Chondrocyte (in vitro differentiated cells): Measurements from ENCODE around the gene MYBPHL. TPM values are rescaled to one million over a fixed set of nuclear protein-coding genes. Genes with fewer than 3 reads are reported as not detected.

Experiments
- DNase-seq: peaks from one replicate; pipeline ENCODE4 v3.0.0; 2021; ENCODE audit warnings: mixed read lengths, low spot score
- H3K27ac Mint-ChIP-seq: one replicate; pipeline ENCODE4 v1.8.0; 2021; ENCODE audit warnings: mild to moderate bottlenecking, moderate library complexity, mixed read lengths; ENCODE audit not compliant: unreplicated experiment
- H3K27me3 Mint-ChIP-seq: 2 replicates; pipeline ENCODE4 v1.8.0; 2021; ENCODE audit warnings: low read depth, mixed read lengths
- H3K36me3 Mint-ChIP-seq: 2 replicates; pipeline ENCODE4 v1.8.0; 2021; ENCODE audit warnings: low read depth, mixed read lengths
- H3K4me1 Mint-ChIP-seq: 2 replicates; pipeline ENCODE4 v1.8.0; 2021; ENCODE audit warnings: low read depth, mild to moderate bottlenecking, mixed read lengths
- H3K4me3 Mint-ChIP-seq: one replicate; pipeline ENCODE4 v1.8.0; 2021; ENCODE audit warnings: mild to moderate bottlenecking, moderate library complexity, mixed read lengths; ENCODE audit not compliant: unreplicated experiment
- H3K9me3 Mint-ChIP-seq: 2 replicates; pipeline ENCODE4 v1.8.0; 2021; ENCODE audit warnings: low read depth, mixed read lengths
- total RNA-seq: library from RNA; stranded (reverse); gene quantifications from 3 replicates; pipeline ENCODE4 v1.2.1, GENCODE V29; 2021
- TF ChIP-seq, protein P1 (sequence below): fragments of 200-600 bp; sonication (generic); IDR thresholded peaks from 2 replicates; pipeline ENCODE4 v1.5.0; 2021; ENCODE audit warnings: antibody characterized with exemption, mild to moderate bottlenecking, moderate library complexity

Gene MYBPHL
- total RNA-seq, 1 donor from 2014 or later = not detected

DNA sequence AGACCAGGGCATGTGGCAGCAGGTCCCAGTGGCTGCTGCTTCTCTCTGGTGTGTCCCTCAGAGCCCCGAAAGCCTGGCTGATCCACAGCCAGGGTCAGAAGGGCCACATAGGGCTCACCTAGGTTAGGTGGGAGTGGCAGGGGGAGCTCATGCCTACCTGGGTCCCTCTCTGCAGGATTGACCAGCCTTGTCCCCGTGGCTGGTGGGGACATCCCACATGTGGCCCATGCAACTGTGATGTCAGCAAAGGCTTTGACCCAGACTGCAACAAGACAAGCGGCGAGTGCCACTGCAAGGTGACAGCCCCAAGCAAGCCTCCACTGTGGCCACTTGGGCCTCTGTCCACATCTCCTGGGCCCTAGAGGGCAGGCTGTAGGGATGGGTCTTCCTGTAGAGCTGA is 41.8 kb downstream of the MYBPHL start:
- H3K27ac Mint-ChIP-seq = no peak overlapping the region
- peaks cover 5% of the 10 kb centered on the region for H3K36me3 Mint-ChIP-seq
- H3K27me3 Mint-ChIP-seq = no peaks in the 10 kb centered on the region
- no peak for DNase-seq
- no peaks in the 10 kb centered on the region for H3K9me3 Mint-ChIP-seq
- H3K4me1 Mint-ChIP-seq = peaks cover 15% of the 10 kb centered on the region
- TF ChIP-seq, protein P1, sequence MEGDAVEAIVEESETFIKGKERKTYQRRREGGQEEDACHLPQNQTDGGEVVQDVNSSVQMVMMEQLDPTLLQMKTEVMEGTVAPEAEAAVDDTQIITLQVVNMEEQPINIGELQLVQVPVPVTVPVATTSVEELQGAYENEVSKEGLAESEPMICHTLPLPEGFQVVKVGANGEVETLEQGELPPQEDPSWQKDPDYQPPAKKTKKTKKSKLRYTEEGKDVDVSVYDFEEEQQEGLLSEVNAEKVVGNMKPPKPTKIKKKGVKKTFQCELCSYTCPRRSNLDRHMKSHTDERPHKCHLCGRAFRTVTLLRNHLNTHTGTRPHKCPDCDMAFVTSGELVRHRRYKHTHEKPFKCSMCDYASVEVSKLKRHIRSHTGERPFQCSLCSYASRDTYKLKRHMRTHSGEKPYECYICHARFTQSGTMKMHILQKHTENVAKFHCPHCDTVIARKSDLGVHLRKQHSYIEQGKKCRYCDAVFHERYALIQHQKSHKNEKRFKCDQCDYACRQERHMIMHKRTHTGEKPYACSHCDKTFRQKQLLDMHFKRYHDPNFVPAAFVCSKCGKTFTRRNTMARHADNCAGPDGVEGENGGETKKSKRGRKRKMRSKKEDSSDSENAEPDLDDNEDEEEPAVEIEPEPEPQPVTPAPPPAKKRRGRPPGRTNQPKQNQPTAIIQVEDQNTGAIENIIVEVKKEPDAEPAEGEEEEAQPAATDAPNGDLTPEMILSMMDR = no peak
- H3K4me3 Mint-ChIP-seq = no peak overlapping the region

GRCh38 chr1:109264379-109264755 is 42.4 kb downstream of the MYBPHL start:
- no peak for DNase-seq
- H3K4me1 Mint-ChIP-seq = peaks cover 15% of the 10 kb centered on the region

DNA sequence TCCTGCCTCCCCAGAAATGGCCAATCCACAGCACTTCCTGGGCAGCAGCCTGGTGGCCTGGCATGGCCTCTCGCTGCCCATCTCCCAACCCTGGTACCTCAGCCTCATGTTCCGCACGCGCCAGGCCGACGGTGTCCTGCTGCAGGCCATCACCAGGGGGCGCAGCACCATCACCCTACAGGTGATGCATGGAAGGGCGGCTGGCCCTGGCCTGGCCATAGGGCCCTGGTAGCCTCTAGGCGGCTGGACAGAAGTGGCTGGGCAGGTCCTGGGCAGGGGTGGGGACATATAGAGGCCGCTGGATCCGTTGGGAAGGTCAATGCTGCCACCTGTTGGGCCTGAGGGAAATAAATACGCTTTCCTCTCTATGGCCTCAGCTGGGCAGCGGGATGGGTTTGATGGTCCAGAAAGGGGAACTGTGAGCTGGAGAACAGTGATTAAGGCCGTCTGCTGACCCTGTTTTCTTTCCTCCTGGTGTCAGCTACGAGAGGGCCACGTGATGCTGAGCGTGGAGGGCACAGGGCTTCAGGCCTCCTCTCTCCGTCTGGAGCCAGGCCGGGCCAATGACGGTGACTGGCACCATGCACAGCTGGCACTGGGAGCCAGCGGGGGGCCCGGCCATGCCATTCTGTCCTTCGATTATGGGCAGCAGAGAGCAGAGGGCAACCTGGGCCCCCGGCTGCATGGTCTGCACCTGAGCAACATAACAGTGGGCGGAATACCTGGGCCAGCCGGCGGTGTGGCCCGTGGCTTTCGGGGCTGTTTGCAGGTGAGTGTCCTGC is 43.0 kb downstream of the MYBPHL start:
- Mint-ChIP-seq H3K36me3 (peaks cover 2% of the 10 kb centered on the region), H3K27ac (no peak overlapping the region), H3K9me3 (no peaks in the 10 kb centered on the region), H3K4me3 (no peak overlapping the region), H3K27me3 (no peaks in the 10 kb centered on the region), H3K4me1 (peaks cover 15% of the 10 kb centered on the region)
- TF ChIP-seq, protein P1 = peak; percentile 99
- no peak for DNase-seq

More at GRCh38 chr1:109264379-109264755, 42.4 kb downstream of the MYBPHL start:
- Mint-ChIP-seq H3K36me3 (peaks cover 2% of the 10 kb centered on the region), H3K27ac (no peak overlapping the region), H3K9me3 (no peaks in the 10 kb centered on the region), H3K27me3 (no peaks in the 10 kb centered on the region), H3K4me3 (no peak overlapping the region)
- TF ChIP-seq, protein P1 = no peak

GRCh38 chr1:109263234-109263596 is 43.6 kb downstream of the MYBPHL start:
- H3K4me3 Mint-ChIP-seq = no peak overlapping the region
- no peak overlapping the region for H3K27ac Mint-ChIP-seq
- H3K9me3 Mint-ChIP-seq = no peaks in the 10 kb centered on the region
- H3K4me1 Mint-ChIP-seq = peaks cover 15% of the 10 kb centered on the region
- TF ChIP-seq, protein P1 = no peak
- H3K36me3 Mint-ChIP-seq = peaks cover 2% of the 10 kb centered on the region
- no peak for DNase-seq
- H3K27me3 Mint-ChIP-seq = no peaks in the 10 kb centered on the region

- Mint-ChIP-seq H3K4me3 (no peak overlapping the region), H3K27me3 (no peaks in the 10 kb centered on the region), H3K4me1 (peaks cover 12% of the 10 kb centered on the region), H3K27ac (no peak overlapping the region), H3K36me3 (no peaks in the 10 kb centered on the region), H3K9me3 (no peaks in the 10 kb centered on the region)
- DNase-seq = peak; percentile 80
- TF ChIP-seq, protein P1 = no peak
Observed at GRCh38 chr1:109262231-109263055, 44.4 kb downstream of the MYBPHL start.
